K562 (cell line): ENCODE data around the gene TSPAN15. TPM values are rescaled to one million over a fixed set of nuclear protein-coding genes. Genes with fewer than 3 reads are reported as not detected.

Experiments used
- ATAC-seq: fragments of 200-7000 bp; cut with Tn5 transposase; 3 replicates; pipeline ENCODE4 v1.9.1; 2020; ENCODE audit warnings: moderate library complexity
- BruUV-seq: library from RNA; stranded (reverse); fragments of 400-500 nt; replicated peaks from 2 replicates; lab custom pipeline; 2021; lab: Mats Ljungman, UMichigan
- CTCF ChIA-PET: fragments of 300-600 bp; formaldehyde crosslinking; extraction: SDS; loops from one replicate; lab custom pipeline; 2021; ENCODE audit warnings: low intra/inter-chr PET ratio; lab: Yijun Ruan, JAX
- POLR2A ChIA-PET: fragments of 300-600, 350-650 bp; sonication (Branson Sonifier 250); formaldehyde crosslinking; extraction: SDS; loops from one replicate; lab custom pipeline; 2021; ENCODE audit warnings: antibody characterized with exemption, inconsistent platforms; lab: Yijun Ruan, JAX
- DNase-seq, 4 experiments: peaks; one replicate each; pipeline versions ENCODE4 v3.0.0 to v3.0.0-alpha.2; 2011 to 2018; ENCODE audit warnings: low spot score in 3 of 4, mixed read lengths in 3 of 4; ENCODE audit errors: extremely low read depth in 1 of 4
- FAIRE-seq: peaks from 2 replicates; lab custom pipeline; 2011; peaks lifted over from hg19 to GRCh38; lab: Jason Lieb, UNC
- H2AFZ ChIP-seq: 2 replicates; pipeline ENCODE4 v1.6.0; 2011; ENCODE audit warnings: low read depth, low read length, control low read depth, inconsistent platforms
- H3K27ac ChIP-seq: fragments of 200-600 bp; 3 replicates; pipeline ENCODE4 v1.8.0; 2011; ENCODE audit warnings: low read depth, mild to moderate bottlenecking, control low read depth, inconsistent platforms, low read length, moderate library complexity, mixed read lengths; ENCODE audit errors: extremely low read depth
- H3K27me3 ChIP-seq, 2 experiments: fragments of 300-600 bp in 1 of 2; 2 replicates in 1 of 2; 3 replicates in 1 of 2; pipeline versions ENCODE4 v1.6.0 to v1.8.0; 2011; ENCODE audit warnings: inconsistent platforms in 2 of 2, low read length in 2 of 2, mild to moderate bottlenecking in 1 of 2, mixed read lengths in 1 of 2, moderate library complexity in 1 of 2; ENCODE audit not compliant: control insufficient read depth in 2 of 2, insufficient read depth in 2 of 2
- H3K36me3 ChIP-seq: fragments of 300-600 bp; 3 replicates; pipeline ENCODE4 v1.8.0; 2011; ENCODE audit warnings: mild to moderate bottlenecking, low read length, inconsistent platforms; ENCODE audit not compliant: control insufficient read depth, insufficient read depth
- H3K4me1 ChIP-seq, 2 experiments: fragments of 200-600 bp in 1 of 2; replicated peaks in 1 of 2; 2 replicates in 1 of 2; 3 replicates in 1 of 2; pipeline versions ENCODE4 v1.5.1 to v1.8.0; 2011; ENCODE audit warnings: inconsistent platforms in 2 of 2, low read length in 2 of 2, mild to moderate bottlenecking in 1 of 2, mixed read lengths in 1 of 2, moderate library complexity in 1 of 2; ENCODE audit not compliant: control insufficient read depth in 2 of 2, insufficient read depth in 2 of 2
- H3K4me2 ChIP-seq: 2 replicates; pipeline ENCODE4 v1.6.1; 2011; ENCODE audit warnings: low read length, control low read depth, inconsistent platforms, mixed read lengths; ENCODE audit not compliant: insufficient read depth
- H3K4me3 ChIP-seq: fragments of 200-600 bp; sonication (generic), shearing (Covaris generic); 2 replicates; pipeline ENCODE4 v1.5.1; 2016; ENCODE audit warnings: control low read depth, inconsistent platforms
- H3K79me2 ChIP-seq: fragments of 200-600 bp; 3 replicates; pipeline ENCODE4 v1.8.0; 2011; ENCODE audit warnings: low read length, inconsistent platforms; ENCODE audit not compliant: control insufficient read depth, insufficient read depth
- H3K9ac ChIP-seq, 2 experiments: 2 replicates each; pipeline versions ENCODE4 v1.6.0 to v1.6.1; 2011; ENCODE audit warnings: low read depth in 2 of 2, low read length in 2 of 2, control low read depth in 1 of 2, inconsistent platforms in 1 of 2, mild to moderate bottlenecking in 1 of 2, mixed read lengths in 1 of 2; ENCODE audit not compliant: insufficient read depth in 1 of 2
- H3K9me1 ChIP-seq: one replicate; pipeline ENCODE4 v1.6.0; 2011; ENCODE audit warnings: inconsistent platforms, mild to moderate bottlenecking, low read length, moderate library complexity; ENCODE audit not compliant: control insufficient read depth, insufficient read depth
- H3K9me3 ChIP-seq: replicated peaks from 2 replicates; pipeline ENCODE4 v1.5.1; 2011; ENCODE audit warnings: low read depth, low read length, inconsistent platforms; ENCODE audit not compliant: control insufficient read depth, insufficient read depth
- H4K20me1 ChIP-seq: replicated peaks from 2 replicates; pipeline ENCODE4 v1.6.1; 2011; ENCODE audit warnings: low read length, inconsistent platforms, mixed read lengths; ENCODE audit not compliant: control insufficient read depth, insufficient read depth
- HDAC6 ChIP-seq: IDR thresholded peaks from 2 replicates; pipeline ENCODE4 v1.6.1; 2012; ENCODE audit warnings: low read depth, mild to moderate bottlenecking, control low read depth, inconsistent platforms, low read length, moderate library complexity
- ZBTB8A ChIP-seq: fragments of 450-650 bp; IDR thresholded peaks from 2 replicates; pipeline ENCODE4 v1.6.1; 2018; ENCODE audit warnings: mild to moderate bottlenecking, moderate library complexity; ENCODE audit not compliant: partially characterized antibody
- WGBS: fragments of 100-300 bp; shearing (Covaris generic); methylation state at CpG from one replicate; pipeline ENCODE4 v1.1.6; 2016; ENCODE audit warnings: low coverage, mixed read lengths; ENCODE audit not compliant: insufficient coverage; ENCODE audit errors: missing lambda C conversion rate; 5-methylcytosine and 5-hydroxymethylcytosine counted together
- in situ Hi-C: fragments of 300-500 bp; cut with MboI; formaldehyde crosslinking; loops from 4 replicates; pipeline ENCODE4 v1.15.0; 2018; ENCODE audit warnings: inconsistent platforms, mixed read lengths
- intact Hi-C: fragments of 100-400 bp; cut with micrococcal nuclease; formaldehyde crosslinking; loops from 2 replicates; pipeline ENCODE4 v1.14.2; 2022
- polyA plus RNA-seq, 8 experiments: library from polyadenylated mRNA; depleted of rRNA in 4 of 8; stranded (reverse) in 5 of 8; unstranded in 3 of 8; fragments of >200 nt; fragmentation: Nextera tagmentation in 2 of 8; fragmentation: Illumina TruSeq in 1 of 8; extraction: Ambion mirVana in 2 of 8; extraction: Trizol in 1 of 8; gene quantifications; 2 replicates each; pipeline versions ENCODE4 v1.2.1 to v1.2.3, GENCODE V29; 2011 to 2014; ENCODE audit warnings: inconsistent platforms in 1 of 8, missing spikeins in 1 of 8
- total RNA-seq, 7 experiments: library from RNA; depleted of rRNA in 6 of 7; stranded (reverse); fragments of >200 nt in 6 of 7; fragmentation: Illumina TruSeq in 2 of 7; extraction: Trizol in 2 of 7; gene quantifications; 2 replicates each; pipeline versions ENCODE4 v1.2.1 to v1.2.3, GENCODE V29; 2011 to 2021; ENCODE audit warnings: low replicate concordance in 1 of 7
- TF ChIP-seq, protein P1 (sequence below): fragments of 200-800 bp; sonication (Bioruptor generic); IDR thresholded peaks from 2 replicates; pipeline ENCODE4 v1.6.1; 2017; ENCODE audit warnings: missing genetic modification characterization, missing compliant biosample characterization
- TF ChIP-seq, protein P2 (sequence below): sonication (generic); formaldehyde crosslinking; IDR thresholded peaks from 2 replicates; pipeline ENCODE4 v1.8.1; 2023; ENCODE audit warnings: mild to moderate bottlenecking, missing genetic modification reagents

Gene TSPAN15
- total and polyA plus RNA-seq, 9 of the 15 experiments (the other 6 are each of a cell fraction or from before 2014, with no cell fraction given) = 0.33 to 1.0 (median 0.45) TPM; not detected in 2

GRCh38 chr10:69504576-69505250 lies 53.4 kb downstream of the TSPAN15 start:
- no peak for FAIRE-seq
- intact Hi-C loops = loop anchor here (5.0 kb wide), 1 partner anchor 502 kb away; no protein-coding TSS in a partner anchor

More at GRCh38 chr10:69504576-69505250, 53.4 kb downstream of the TSPAN15 start:
- Histone ChIP-seq H3K4me2 (no peak overlapping the region), H3K4me3 (no peak overlapping the region), H3K4me1 (peaks cover 0 to 15% of the 10 kb centered on the region in 2 experiments; a peak in 2 of 5 replicates), H4K20me1 (no peaks in the 10 kb centered on the region; the same call in 1 of the 2 replicates), H3K9me3 (no peaks in the 10 kb centered on the region), H3K9me1 (no peaks in the 10 kb centered on the region), H3K27me3 (peaks cover 37 to 74% of the 10 kb centered on the region in 2 experiments)
- no TSS peak for BruUV-seq
- in situ Hi-C loops = loop anchor here (5.0 kb wide), 1 partner anchor 72 kb away; no protein-coding TSS in a partner anchor
- POLR2A ChIA-PET = interaction anchor here (0.8 to 1.0 kb wide), 2 partner anchors 20 to 1063 kb away, joined by 3 read pairs; no protein-coding TSS in a partner anchor
- WGBS = 11% methylated on average over 6 of the region's 6 CpGs
- no peak for ATAC-seq
- no peak for TF ChIP-seq HDAC6
- TF ChIP-seq ZBTB8A = no peak
- TF ChIP-seq, protein P1, sequence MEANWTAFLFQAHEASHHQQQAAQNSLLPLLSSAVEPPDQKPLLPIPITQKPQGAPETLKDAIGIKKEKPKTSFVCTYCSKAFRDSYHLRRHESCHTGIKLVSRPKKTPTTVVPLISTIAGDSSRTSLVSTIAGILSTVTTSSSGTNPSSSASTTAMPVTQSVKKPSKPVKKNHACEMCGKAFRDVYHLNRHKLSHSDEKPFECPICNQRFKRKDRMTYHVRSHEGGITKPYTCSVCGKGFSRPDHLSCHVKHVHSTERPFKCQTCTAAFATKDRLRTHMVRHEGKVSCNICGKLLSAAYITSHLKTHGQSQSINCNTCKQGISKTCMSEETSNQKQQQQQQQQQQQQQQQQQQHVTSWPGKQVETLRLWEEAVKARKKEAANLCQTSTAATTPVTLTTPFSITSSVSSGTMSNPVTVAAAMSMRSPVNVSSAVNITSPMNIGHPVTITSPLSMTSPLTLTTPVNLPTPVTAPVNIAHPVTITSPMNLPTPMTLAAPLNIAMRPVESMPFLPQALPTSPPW (CRISPR knock-in tag) = no peak
- TF ChIP-seq, protein P2, sequence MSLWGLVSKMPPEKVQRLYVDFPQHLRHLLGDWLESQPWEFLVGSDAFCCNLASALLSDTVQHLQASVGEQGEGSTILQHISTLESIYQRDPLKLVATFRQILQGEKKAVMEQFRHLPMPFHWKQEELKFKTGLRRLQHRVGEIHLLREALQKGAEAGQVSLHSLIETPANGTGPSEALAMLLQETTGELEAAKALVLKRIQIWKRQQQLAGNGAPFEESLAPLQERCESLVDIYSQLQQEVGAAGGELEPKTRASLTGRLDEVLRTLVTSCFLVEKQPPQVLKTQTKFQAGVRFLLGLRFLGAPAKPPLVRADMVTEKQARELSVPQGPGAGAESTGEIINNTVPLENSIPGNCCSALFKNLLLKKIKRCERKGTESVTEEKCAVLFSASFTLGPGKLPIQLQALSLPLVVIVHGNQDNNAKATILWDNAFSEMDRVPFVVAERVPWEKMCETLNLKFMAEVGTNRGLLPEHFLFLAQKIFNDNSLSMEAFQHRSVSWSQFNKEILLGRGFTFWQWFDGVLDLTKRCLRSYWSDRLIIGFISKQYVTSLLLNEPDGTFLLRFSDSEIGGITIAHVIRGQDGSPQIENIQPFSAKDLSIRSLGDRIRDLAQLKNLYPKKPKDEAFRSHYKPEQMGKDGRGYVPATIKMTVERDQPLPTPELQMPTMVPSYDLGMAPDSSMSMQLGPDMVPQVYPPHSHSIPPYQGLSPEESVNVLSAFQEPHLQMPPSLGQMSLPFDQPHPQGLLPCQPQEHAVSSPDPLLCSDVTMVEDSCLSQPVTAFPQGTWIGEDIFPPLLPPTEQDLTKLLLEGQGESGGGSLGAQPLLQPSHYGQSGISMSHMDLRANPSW (CRISPR knock-in tag) = no peak
- TF ChIP-seq, all 486 proteins: peak for 0
- no peak overlapping the region for H3K9ac ChIP-seq
- H3K36me3 ChIP-seq = no peaks in the 10 kb centered on the region
- no peaks in the 10 kb centered on the region for H3K79me2 ChIP-seq
- CTCF ChIA-PET = interaction anchor here (0.8 kb wide), 1 partner anchor 76 kb away, joined by 4 read pairs; no protein-coding TSS in a partner anchor
- H2AFZ ChIP-seq = no peak overlapping the region
- no peak overlapping the region for H3K27ac ChIP-seq
- no peak for DNase-seq
